ENCODE results near the gene ZDHHC20.

ZDHHC20 gene

GRCh38 chr13:21458813-21459701 is at the start of gene ZDHHC20:
TSS of gene ZDHHC20 (minus strand) at chr13:21459303. CDS start at chr13:21459171, 132 bp downstream.
- DNase-seq, result peak; percentile 87

- no peak for DNase-seq
Observed at GRCh38 chr13:21504379-21504778, 45.3 kb upstream of the ZDHHC20 start.

GRCh38 chr13:21501686-21502085 is 42.6 kb upstream of the ZDHHC20 start:
- DNase-seq, result no peak

GRCh38 chr13:21486322-21486721 is 27.2 kb upstream of the ZDHHC20 start:
- no peak for DNase-seq

GRCh38 chr13:21483748-21484147 is 24.6 kb upstream of the ZDHHC20 start:
- DNase-seq, result no peak

GRCh38 chr13:21481359-21481758 is 22.3 kb upstream of the ZDHHC20 start:
- no peak for DNase-seq

- peak; percentile 80 for DNase-seq
Observed at GRCh38 chr13:21478881-21479808, 20.0 kb upstream of the ZDHHC20 start.

GRCh38 chr13:21476893-21477472 is 17.9 kb upstream of the ZDHHC20 start:
- DNase-seq, result peak; percentile 85

- DNase-seq, result no peak
Observed at GRCh38 chr13:21475115-21475514, 16.0 kb upstream of the ZDHHC20 start.

GRCh38 chr13:21470785-21471184 is 11.7 kb upstream of the ZDHHC20 start:
- no peak for DNase-seq

- DNase-seq, result no peak
Observed at GRCh38 chr13:21466527-21466926, 7.4 kb upstream of the ZDHHC20 start.

GRCh38 chr13:21465710-21466160 is 6.6 kb upstream of the ZDHHC20 start:
- DNase-seq, result no peak

GRCh38 chr13:21463424-21463823 is 4.3 kb upstream of the ZDHHC20 start:
- DNase-seq, result no peak

GRCh38 chr13:21461131-21461530 is 2.0 kb upstream of the ZDHHC20 start:
- no peak for DNase-seq

- no peak for DNase-seq
Observed at GRCh38 chr13:21458451-21458812, 671 bp downstream of the ZDHHC20 start.

GRCh38 chr13:21453387-21454081 is 5.6 kb downstream of the ZDHHC20 start:
- DNase-seq, result peak; percentile 74

GRCh38 chr13:21450936-21451335 is 8.2 kb downstream of the ZDHHC20 start:
- peak; percentile 63 for DNase-seq

GRCh38 chr13:21446656-21447055 is 12.4 kb downstream of the ZDHHC20 start:
- peak; percentile 56 for DNase-seq

- DNase-seq, result no peak
Observed at GRCh38 chr13:21445759-21446158, 13.3 kb downstream of the ZDHHC20 start.

GRCh38 chr13:21443171-21443570 is 15.9 kb downstream of the ZDHHC20 start:
- no peak for DNase-seq

GRCh38 chr13:21436582-21436981 is 22.5 kb downstream of the ZDHHC20 start:
- DNase-seq, result no peak

- peak; percentile 94 for DNase-seq
Observed at GRCh38 chr13:21435687-21436151, 23.4 kb downstream of the ZDHHC20 start.
